GM12864 (cell line): Measurements from ENCODE around the gene EIF3F.

ENCODE experiments used
- DNase-seq: peaks from one replicate; pipeline ENCODE4 v3.0.0-alpha.2; 2011; ENCODE audit warnings: low read depth
- H3K4me3 ChIP-seq: 2 replicates; pipeline ENCODE4 v1.5.1; 2011; ENCODE audit warnings: mild to moderate bottlenecking, low read depth, low read length, control low read depth
- TF ChIP-seq, protein P1 (sequence below): IDR thresholded peaks from 2 replicates; pipeline ENCODE4 v1.5.1; 2011; ENCODE audit warnings: low read depth, mild to moderate bottlenecking, moderate library complexity, low read length, control low read depth, inconsistent platforms; ENCODE audit errors: missing control alignments

Gene EIF3F

DNA sequence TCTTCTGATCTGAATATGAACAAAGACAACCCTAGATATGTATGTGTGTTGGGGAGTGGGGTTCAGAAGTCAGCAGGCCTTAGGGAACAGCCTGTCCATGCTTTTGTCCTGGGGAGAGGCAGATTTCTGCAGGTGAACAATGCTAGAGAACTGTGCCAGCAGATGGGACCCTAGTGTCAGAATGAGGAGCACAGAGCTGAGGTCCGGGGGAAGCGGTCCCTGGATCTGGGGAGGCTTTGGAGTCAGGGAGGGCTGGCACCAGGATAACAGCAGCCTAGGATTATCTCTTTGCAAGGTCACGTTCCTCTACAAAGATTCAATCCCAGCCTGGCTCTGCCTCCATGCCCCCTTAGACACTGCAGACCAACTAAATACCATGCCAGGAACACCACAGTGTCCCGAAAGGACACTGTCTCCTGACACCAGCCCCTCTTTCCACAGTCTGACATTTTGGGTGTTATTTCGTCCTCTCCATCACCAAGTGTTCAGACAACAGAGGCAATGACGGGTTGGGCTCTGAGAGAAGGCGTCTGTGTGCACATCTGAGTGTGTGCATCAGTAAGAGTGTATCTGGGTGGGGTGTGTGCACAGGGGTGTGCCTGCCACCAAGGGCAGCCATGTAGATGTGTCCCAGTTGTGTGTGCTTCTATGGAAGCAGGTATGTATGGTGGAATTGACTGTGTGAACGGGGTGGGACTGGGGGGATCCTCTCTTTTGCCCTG, 43.5 kb downstream of the EIF3F start:
- no peak for DNase-seq
- no peak overlapping the region for H3K4me3 ChIP-seq
- TF ChIP-seq, protein P1, sequence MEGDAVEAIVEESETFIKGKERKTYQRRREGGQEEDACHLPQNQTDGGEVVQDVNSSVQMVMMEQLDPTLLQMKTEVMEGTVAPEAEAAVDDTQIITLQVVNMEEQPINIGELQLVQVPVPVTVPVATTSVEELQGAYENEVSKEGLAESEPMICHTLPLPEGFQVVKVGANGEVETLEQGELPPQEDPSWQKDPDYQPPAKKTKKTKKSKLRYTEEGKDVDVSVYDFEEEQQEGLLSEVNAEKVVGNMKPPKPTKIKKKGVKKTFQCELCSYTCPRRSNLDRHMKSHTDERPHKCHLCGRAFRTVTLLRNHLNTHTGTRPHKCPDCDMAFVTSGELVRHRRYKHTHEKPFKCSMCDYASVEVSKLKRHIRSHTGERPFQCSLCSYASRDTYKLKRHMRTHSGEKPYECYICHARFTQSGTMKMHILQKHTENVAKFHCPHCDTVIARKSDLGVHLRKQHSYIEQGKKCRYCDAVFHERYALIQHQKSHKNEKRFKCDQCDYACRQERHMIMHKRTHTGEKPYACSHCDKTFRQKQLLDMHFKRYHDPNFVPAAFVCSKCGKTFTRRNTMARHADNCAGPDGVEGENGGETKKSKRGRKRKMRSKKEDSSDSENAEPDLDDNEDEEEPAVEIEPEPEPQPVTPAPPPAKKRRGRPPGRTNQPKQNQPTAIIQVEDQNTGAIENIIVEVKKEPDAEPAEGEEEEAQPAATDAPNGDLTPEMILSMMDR = no peak

DNA sequence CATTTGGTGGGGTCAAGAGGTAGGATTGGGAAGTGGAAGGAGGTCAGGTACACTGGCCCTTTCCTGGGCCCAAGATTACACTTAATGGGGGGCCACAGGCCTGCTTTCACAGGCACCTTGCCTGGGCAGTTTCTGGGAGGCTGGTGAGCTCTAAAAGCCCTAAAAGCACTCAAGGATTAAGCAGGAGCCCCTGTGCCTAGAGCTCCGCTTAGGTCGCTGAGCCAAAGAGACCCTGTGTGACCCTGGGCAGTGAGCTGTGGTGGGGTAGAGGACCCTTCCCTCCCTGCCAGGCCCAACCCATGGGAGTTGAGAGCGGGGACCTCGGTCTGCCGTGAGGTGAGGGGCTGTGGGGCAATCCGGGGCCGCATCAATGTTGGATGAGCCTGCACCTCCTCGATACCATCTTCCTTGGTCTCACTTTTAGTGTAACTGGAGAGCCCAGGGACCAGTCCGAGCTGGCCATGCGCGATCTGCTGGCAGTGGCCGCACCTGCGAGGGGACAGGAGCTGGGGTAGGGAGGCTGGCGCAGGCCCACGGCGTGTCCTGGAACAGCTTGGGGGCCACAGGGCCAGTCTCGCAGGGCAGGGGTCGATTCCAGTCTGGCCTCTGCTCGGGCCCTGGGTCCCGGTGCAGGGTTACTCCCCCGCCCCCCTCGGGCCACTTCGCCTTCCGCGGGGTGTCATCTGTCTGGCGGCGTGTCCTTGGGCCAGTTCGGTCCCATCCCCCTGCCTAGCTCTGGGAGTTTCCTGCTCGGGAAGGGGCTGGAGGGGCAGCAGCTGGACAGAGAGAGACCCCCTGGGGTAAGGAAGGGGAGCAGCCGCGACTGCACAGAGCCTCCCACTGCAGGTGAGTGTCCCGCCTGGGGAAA, 44.3 kb downstream of the EIF3F start:
- TF ChIP-seq, protein P1 = no peak
- DNase-seq = no peak
- no peak overlapping the region for H3K4me3 ChIP-seq

- TF ChIP-seq, protein P1 = no peak
- no peak overlapping the region for H3K4me3 ChIP-seq
- DNase-seq = no peak
These were observed 45.0 kb downstream of the EIF3F start for GRCh38 chr11:8032122-8032521.

- TF ChIP-seq, protein P1 = no peak
- no peak for DNase-seq
- no peak overlapping the region for H3K4me3 ChIP-seq
These were observed 45.6 kb downstream of the EIF3F start for GRCh38 chr11:8032576-8033304.

DNA sequence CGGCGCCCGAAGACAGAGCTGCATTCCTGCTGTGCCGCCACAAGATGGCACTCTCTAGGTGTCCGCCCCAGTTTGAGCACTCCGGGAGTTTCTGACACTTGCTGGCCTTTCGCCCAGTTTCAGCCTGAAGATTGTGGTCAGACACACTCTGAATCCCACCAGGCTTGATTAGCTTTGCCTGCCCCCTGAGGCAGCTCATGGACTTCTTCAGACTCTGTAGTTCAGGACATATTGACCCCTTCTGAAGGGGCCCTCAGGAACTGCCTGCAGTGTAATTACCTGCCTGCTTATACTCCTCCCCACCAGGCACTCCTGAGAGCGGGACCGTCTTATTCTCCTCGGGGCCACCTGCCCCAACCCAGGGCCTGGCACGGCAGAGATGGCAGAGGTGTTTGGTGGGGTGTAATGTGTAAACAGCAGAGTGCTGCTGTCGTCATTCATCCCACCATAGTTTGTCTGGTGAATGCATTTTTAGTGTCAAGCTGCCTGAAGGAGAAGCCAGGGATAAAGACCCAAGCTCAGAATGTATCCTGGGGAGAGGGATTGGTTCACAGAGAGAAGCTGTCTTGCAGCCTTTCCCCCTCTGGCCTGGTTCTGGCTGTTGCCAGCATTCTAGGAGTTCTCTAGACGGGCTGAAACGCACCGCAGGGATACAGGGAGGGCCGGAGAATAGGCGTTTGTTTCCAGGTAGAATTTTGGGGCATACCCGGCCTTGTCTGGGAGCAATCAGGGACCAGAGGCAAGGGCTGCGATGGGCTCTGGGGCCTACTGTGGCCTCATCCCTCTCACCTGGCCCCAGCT, 46.4 kb downstream of the EIF3F start:
- TF ChIP-seq, protein P1 = peak; percentile 90
- H3K4me3 ChIP-seq = no peak overlapping the region
- peak; percentile 2 for DNase-seq

DNA sequence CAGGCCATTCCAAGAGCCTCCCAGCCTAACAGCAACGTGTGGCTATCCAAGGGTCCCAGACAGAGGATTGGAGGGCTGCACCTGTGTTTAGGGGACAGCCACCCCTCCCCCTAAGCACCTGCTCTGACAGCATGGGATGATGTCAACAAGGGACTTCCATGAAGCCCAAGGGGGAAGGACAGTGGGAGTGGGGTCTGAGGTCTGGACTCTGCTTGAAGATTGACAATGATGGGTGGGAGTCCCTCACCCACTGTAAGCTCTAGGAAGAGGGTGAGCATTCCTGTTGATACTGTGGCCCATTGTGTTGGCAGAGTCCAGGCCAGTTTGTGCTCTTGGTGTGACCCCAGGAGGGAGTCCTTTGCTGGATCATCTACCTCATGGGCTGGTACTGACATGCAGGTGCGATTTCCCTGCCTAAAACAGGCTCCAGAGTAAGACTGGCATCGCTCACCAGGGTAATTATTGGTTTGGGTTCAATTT, 47.0 kb downstream of the EIF3F start:
- TF ChIP-seq, protein P1 = no peak
- no peak for DNase-seq
- H3K4me3 ChIP-seq = no peak overlapping the region
